K562 (cell line): Measurements from ENCODE around the gene IGF1R. TPM values are rescaled to one million over a fixed set of nuclear protein-coding genes. Genes with fewer than 3 reads are reported as not detected.

Experiments
- ATAC-seq: fragments of 200-7000 bp; cut with Tn5 transposase; 3 replicates; pipeline ENCODE4 v1.9.1; 2020; ENCODE audit warnings: moderate library complexity
- BruUV-seq: library from RNA; stranded (reverse); fragments of 400-500 nt; replicated peaks from 2 replicates; lab custom pipeline; 2021; lab: Mats Ljungman, UMichigan
- CTCF ChIA-PET: fragments of 300-600 bp; formaldehyde crosslinking; extraction: SDS; loops from one replicate; lab custom pipeline; 2021; ENCODE audit warnings: low intra/inter-chr PET ratio; lab: Yijun Ruan, JAX
- POLR2A ChIA-PET: fragments of 300-600, 350-650 bp; sonication (Branson Sonifier 250); formaldehyde crosslinking; extraction: SDS; loops from one replicate; lab custom pipeline; 2021; ENCODE audit warnings: antibody characterized with exemption, inconsistent platforms; lab: Yijun Ruan, JAX
- DNase-seq, 4 experiments: peaks; one replicate each; pipeline versions ENCODE4 v3.0.0 to v3.0.0-alpha.2; 2011 to 2018; ENCODE audit warnings: low spot score in 3 of 4, mixed read lengths in 3 of 4; ENCODE audit errors: extremely low read depth in 1 of 4
- FAIRE-seq: peaks from 2 replicates; lab custom pipeline; 2011; peaks lifted over from hg19 to GRCh38; lab: Jason Lieb, UNC
- H2AFZ ChIP-seq: 2 replicates; pipeline ENCODE4 v1.6.0; 2011; ENCODE audit warnings: low read depth, low read length, control low read depth, inconsistent platforms
- H3K27ac ChIP-seq: fragments of 200-600 bp; 3 replicates; pipeline ENCODE4 v1.8.0; 2011; ENCODE audit warnings: low read depth, mild to moderate bottlenecking, control low read depth, inconsistent platforms, low read length, moderate library complexity, mixed read lengths; ENCODE audit errors: extremely low read depth
- H3K27me3 ChIP-seq, 2 experiments: fragments of 300-600 bp in 1 of 2; 2 replicates in 1 of 2; 3 replicates in 1 of 2; pipeline versions ENCODE4 v1.6.0 to v1.8.0; 2011; ENCODE audit warnings: inconsistent platforms in 2 of 2, low read length in 2 of 2, mild to moderate bottlenecking in 1 of 2, mixed read lengths in 1 of 2, moderate library complexity in 1 of 2; ENCODE audit not compliant: control insufficient read depth in 2 of 2, insufficient read depth in 2 of 2
- H3K36me3 ChIP-seq: fragments of 300-600 bp; 3 replicates; pipeline ENCODE4 v1.8.0; 2011; ENCODE audit warnings: mild to moderate bottlenecking, low read length, inconsistent platforms; ENCODE audit not compliant: control insufficient read depth, insufficient read depth
- H3K4me1 ChIP-seq, 2 experiments: fragments of 200-600 bp in 1 of 2; replicated peaks in 1 of 2; 2 replicates in 1 of 2; 3 replicates in 1 of 2; pipeline versions ENCODE4 v1.5.1 to v1.8.0; 2011; ENCODE audit warnings: inconsistent platforms in 2 of 2, low read length in 2 of 2, mild to moderate bottlenecking in 1 of 2, mixed read lengths in 1 of 2, moderate library complexity in 1 of 2; ENCODE audit not compliant: control insufficient read depth in 2 of 2, insufficient read depth in 2 of 2
- H3K4me2 ChIP-seq: 2 replicates; pipeline ENCODE4 v1.6.1; 2011; ENCODE audit warnings: low read length, control low read depth, inconsistent platforms, mixed read lengths; ENCODE audit not compliant: insufficient read depth
- H3K4me3 ChIP-seq: fragments of 200-600 bp; sonication (generic), shearing (Covaris generic); 2 replicates; pipeline ENCODE4 v1.5.1; 2016; ENCODE audit warnings: control low read depth, inconsistent platforms
- H3K79me2 ChIP-seq: fragments of 200-600 bp; 3 replicates; pipeline ENCODE4 v1.8.0; 2011; ENCODE audit warnings: low read length, inconsistent platforms; ENCODE audit not compliant: control insufficient read depth, insufficient read depth
- H3K9ac ChIP-seq, 2 experiments: 2 replicates each; pipeline versions ENCODE4 v1.6.0 to v1.6.1; 2011; ENCODE audit warnings: low read depth in 2 of 2, low read length in 2 of 2, control low read depth in 1 of 2, inconsistent platforms in 1 of 2, mild to moderate bottlenecking in 1 of 2, mixed read lengths in 1 of 2; ENCODE audit not compliant: insufficient read depth in 1 of 2
- H3K9me1 ChIP-seq: one replicate; pipeline ENCODE4 v1.6.0; 2011; ENCODE audit warnings: inconsistent platforms, mild to moderate bottlenecking, low read length, moderate library complexity; ENCODE audit not compliant: control insufficient read depth, insufficient read depth
- H3K9me3 ChIP-seq: replicated peaks from 2 replicates; pipeline ENCODE4 v1.5.1; 2011; ENCODE audit warnings: low read depth, low read length, inconsistent platforms; ENCODE audit not compliant: control insufficient read depth, insufficient read depth
- H4K20me1 ChIP-seq: replicated peaks from 2 replicates; pipeline ENCODE4 v1.6.1; 2011; ENCODE audit warnings: low read length, inconsistent platforms, mixed read lengths; ENCODE audit not compliant: control insufficient read depth, insufficient read depth
- ARNT ChIP-seq, 2 experiments: fragments of 450-650 bp; IDR thresholded peaks; 2 replicates each; pipeline ENCODE4 v1.6.1; 2016; ENCODE audit warnings: mild to moderate bottlenecking in 1 of 2
- HDAC6 ChIP-seq: IDR thresholded peaks from 2 replicates; pipeline ENCODE4 v1.6.1; 2012; ENCODE audit warnings: low read depth, mild to moderate bottlenecking, control low read depth, inconsistent platforms, low read length, moderate library complexity
- HMG20B ChIP-seq: fragments of 250-450 bp; sonication (Bioruptor Pico); IDR thresholded peaks from 2 replicates; pipeline ENCODE4 v1.5.0; 2021; ENCODE audit warnings: mild to moderate bottlenecking
- KDM4B ChIP-seq, 2 experiments: fragments of 450-650 bp in 1 of 2; sonication (generic) in 1 of 2; IDR thresholded peaks; 2 replicates each; pipeline ENCODE4 v1.6.1; 2016 to 2017; ENCODE audit warnings: borderline replicate concordance in 2 of 2, antibody characterized with exemption in 1 of 2, low read depth in 1 of 2, mild to moderate bottlenecking in 1 of 2
- KLF6 ChIP-seq: fragments of 250-450 bp; sonication (Bioruptor Pico); IDR thresholded peaks from 2 replicates; pipeline ENCODE4 v1.4.0; 2020; ENCODE audit warnings: mild to moderate bottlenecking, moderate library complexity, borderline replicate concordance
- LARP7 ChIP-seq: fragments of 450-650 bp; IDR thresholded peaks from 2 replicates; pipeline ENCODE4 v1.6.1; 2016
- LCOR ChIP-seq: sonication (generic); formaldehyde crosslinking; IDR thresholded peaks from 2 replicates; pipeline ENCODE4 v1.8.0; 2022; ENCODE audit warnings: mild to moderate bottlenecking, missing genetic modification reagents
- MECOM ChIP-seq: fragments of 250-450 bp; sonication (Bioruptor Pico); IDR thresholded peaks from 2 replicates; pipeline ENCODE4 v1.8.0; 2022; ENCODE audit warnings: inconsistent platforms
- RBM25 ChIP-seq: fragments of 200-400 bp; formaldehyde crosslinking; IDR thresholded peaks from 2 replicates; pipeline ENCODE4 v1.6.1; 2018; ENCODE audit warnings: low read length, low read depth, moderate library complexity; ENCODE audit not compliant: severe bottlenecking
- RNF219 ChIP-seq: fragments of 250-450 bp; sonication (Bioruptor Pico); IDR thresholded peaks from 2 replicates; pipeline ENCODE4 v1.5.0; 2022; ENCODE audit warnings: mild to moderate bottlenecking
- TARDBP ChIP-seq: fragments of 450-650 bp; IDR thresholded peaks from 2 replicates; pipeline ENCODE4 v1.6.1; 2016
- THRAP3 ChIP-seq: fragments of 450-650 bp; IDR thresholded peaks from 2 replicates; pipeline ENCODE4 v1.6.1; 2016; ENCODE audit warnings: mild to moderate bottlenecking, inconsistent platforms, borderline replicate concordance
- UBTF ChIP-seq, 2 experiments: IDR thresholded peaks; 2 replicates each; pipeline ENCODE4 v1.6.1; 2012; ENCODE audit warnings: improper control_type of control experiment in 2 of 2, low read depth in 2 of 2, low read length in 2 of 2, borderline replicate concordance in 1 of 2
- ZFP30 ChIP-seq: fragments of 250-450 bp; sonication (Bioruptor Pico); IDR thresholded peaks from 2 replicates; pipeline ENCODE4 v1.8.0; 2022; ENCODE audit warnings: moderate library complexity, mild to moderate bottlenecking, inconsistent platforms, borderline replicate concordance
- ZNF408 ChIP-seq: fragments of 250-450 bp; sonication (Bioruptor Pico); IDR thresholded peaks from 2 replicates; pipeline ENCODE4 v1.4.0; 2020; ENCODE audit warnings: low read depth, mild to moderate bottlenecking, moderate library complexity
- ZNF445 ChIP-seq: fragments of 250-450 bp; sonication (Bioruptor Pico); IDR thresholded peaks from 2 replicates; pipeline ENCODE4 v1.4.0; 2020; ENCODE audit warnings: low read depth, mild to moderate bottlenecking, moderate library complexity
- ZNF780A ChIP-seq: fragments of 250-450 bp; sonication (Bioruptor Pico); IDR thresholded peaks from 2 replicates; pipeline ENCODE4 v1.5.0; 2021; ENCODE audit warnings: mild to moderate bottlenecking
- WGBS: fragments of 100-300 bp; shearing (Covaris generic); methylation state at CpG from one replicate; pipeline ENCODE4 v1.1.6; 2016; ENCODE audit warnings: low coverage, mixed read lengths; ENCODE audit not compliant: insufficient coverage; ENCODE audit errors: missing lambda C conversion rate; 5-methylcytosine and 5-hydroxymethylcytosine counted together
- in situ Hi-C: fragments of 300-500 bp; cut with MboI; formaldehyde crosslinking; loops from 4 replicates; pipeline ENCODE4 v1.15.0; 2018; ENCODE audit warnings: inconsistent platforms, mixed read lengths
- intact Hi-C: fragments of 100-400 bp; cut with micrococcal nuclease; formaldehyde crosslinking; loops from 2 replicates; pipeline ENCODE4 v1.14.2; 2022
- polyA plus RNA-seq, 8 experiments: library from polyadenylated mRNA; depleted of rRNA in 4 of 8; stranded (reverse) in 5 of 8; unstranded in 3 of 8; fragments of >200 nt; fragmentation: Nextera tagmentation in 2 of 8; fragmentation: Illumina TruSeq in 1 of 8; extraction: Ambion mirVana in 2 of 8; extraction: Trizol in 1 of 8; gene quantifications; 2 replicates each; pipeline versions ENCODE4 v1.2.1 to v1.2.3, GENCODE V29; 2011 to 2014; ENCODE audit warnings: inconsistent platforms in 1 of 8, missing spikeins in 1 of 8
- total RNA-seq, 7 experiments: library from RNA; depleted of rRNA in 6 of 7; stranded (reverse); fragments of >200 nt in 6 of 7; fragmentation: Illumina TruSeq in 2 of 7; extraction: Trizol in 2 of 7; gene quantifications; 2 replicates each; pipeline versions ENCODE4 v1.2.1 to v1.2.3, GENCODE V29; 2011 to 2021; ENCODE audit warnings: low replicate concordance in 1 of 7

The IGF1R gene
- total and polyA plus RNA-seq, 9 of the 15 experiments (the other 6 are each of a cell fraction or from before 2014, with no cell fraction given) = 0.35 to 8.0 (median 1.6) TPM

DNA sequence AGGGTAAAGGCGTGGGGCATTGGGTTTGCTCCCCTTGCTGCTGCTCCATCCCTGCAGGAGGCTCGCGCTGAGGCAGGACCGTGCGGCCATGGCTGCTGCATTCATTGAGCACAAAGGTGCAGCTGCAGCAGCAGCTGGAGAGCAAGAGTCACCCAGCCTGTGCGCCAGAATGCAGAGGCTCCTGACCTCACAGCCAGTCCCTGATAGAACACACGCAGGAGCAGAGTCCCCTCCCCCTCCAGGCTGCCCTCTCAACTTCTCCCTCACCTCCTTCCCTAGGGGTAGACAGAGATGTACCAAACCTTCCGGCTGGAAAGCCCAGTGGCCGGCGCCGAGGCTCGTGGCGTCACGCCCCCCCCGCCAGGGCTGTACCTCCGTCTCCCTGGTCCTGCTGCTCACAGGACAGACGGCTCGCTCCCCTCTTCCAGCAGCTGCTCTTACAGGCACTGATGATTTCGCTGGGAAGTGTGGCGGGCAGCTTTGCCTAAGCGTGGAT, 312.3 kb downstream of the IGF1R start (continued):
- TF ChIP-seq THRAP3 = no peak
- TF ChIP-seq, all 486 proteins: peak for 0

DNA sequence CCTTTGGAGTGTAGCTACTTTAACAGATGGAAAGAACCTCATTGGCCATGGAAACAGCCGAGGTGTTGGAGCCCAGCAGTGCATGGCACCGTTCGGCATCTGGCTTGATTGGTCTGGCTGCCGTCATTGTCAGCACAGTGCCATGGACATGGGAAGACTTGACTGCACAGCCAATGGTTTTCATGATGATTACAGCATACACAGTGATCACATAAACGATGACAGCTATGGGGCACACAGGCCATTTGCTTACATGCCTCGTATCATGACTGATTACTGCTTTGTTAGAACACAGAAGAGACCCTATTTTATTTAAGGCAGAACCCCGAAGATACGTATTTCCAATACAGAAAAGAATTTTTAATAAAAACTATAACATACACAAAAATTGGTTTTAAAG, 315.1 kb downstream of the IGF1R start:
- no peaks in the 10 kb centered on the region for H3K9me1 ChIP-seq
- no peak overlapping the region for H3K4me2 ChIP-seq
- ChIA-PET POLR2A (interaction anchor here (0.6 kb wide), 1 partner anchor 23 kb away, joined by 4 read pairs; no protein-coding TSS in a partner anchor), CTCF (no interaction called here)
- intact Hi-C loops (no loop called here), in situ Hi-C loops (no loop called here)
- no TSS peak for BruUV-seq
- DNase-seq = no peak
- no peak for FAIRE-seq
- H3K27me3 ChIP-seq = peaks cover 39 to 54% of the 10 kb centered on the region in 2 experiments
- H3K36me3 ChIP-seq = no peaks in the 10 kb centered on the region
- WGBS = 4% methylated on average over 8 of the region's 8 CpGs
- no peak overlapping the region for H3K4me3 ChIP-seq
- ATAC-seq = no peak
- no peak overlapping the region for H3K27ac ChIP-seq
- no peak overlapping the region for H2AFZ ChIP-seq
- no peaks in the 10 kb centered on the region for H3K9me3 ChIP-seq
- H3K9ac ChIP-seq = no peak overlapping the region
- H3K4me1 ChIP-seq = 0 out of 5 replicates have a peak, but pooled peaks cover 0 to 3% of the 10 kb centered on the region in 2 experiments
- H4K20me1 ChIP-seq = peaks cover 3% of the 10 kb centered on the region; the same call in 1 of the 2 replicates
- no peaks in the 10 kb centered on the region for H3K79me2 ChIP-seq
- no peak for TF ChIP-seq LCOR
- no peak for TF ChIP-seq LARP7
- TF ChIP-seq ZNF408 = no peak
- no peak for TF ChIP-seq UBTF (IDR thresholded peaks at IDR 0.05; ENCODE audit: borderline replicate concordance in 1 of 2, low read depth in 2 of 2, low read length in 2 of 2)
- TF ChIP-seq ZFP30 = no peak
- no peak for TF ChIP-seq HDAC6
- TF ChIP-seq KDM4B (IDR thresholded peaks at IDR 0.05; ENCODE audit: borderline replicate concordance in 2 of 2, low read depth in 1 of 2) = no peak
- TF ChIP-seq RBM25 = no peak
- no peak for TF ChIP-seq KLF6 (CRISPR knock-in tag)
- TF ChIP-seq RNF219 (CRISPR knock-in tag) = no peak
- no peak for TF ChIP-seq TARDBP
- TF ChIP-seq ARNT (IDR thresholded peaks at IDR 0.05) = no peak
- no peak for TF ChIP-seq ZNF780A (CRISPR knock-in tag)
- no peak for TF ChIP-seq MECOM (CRISPR knock-in tag)
- no peak for TF ChIP-seq HMG20B
- TF ChIP-seq ZNF445 (CRISPR knock-in tag) = no peak
